Islet precursor cell (in vitro differentiated cells): ENCODE data around the gene IRX4.
A peak's percentile ranks its signal among the peaks of the same experiment; 100 is the strongest.
"Not testable (repeated sequence)": the region's sequence is repeated elsewhere in the genome, so short reads cannot be mapped to it uniquely, and the experiment has no call there.

Source experiments
- DNase-seq: peaks from one replicate; pipeline ENCODE4 v3.0.0-alpha.2; 2018

The IRX4 gene

DNA sequence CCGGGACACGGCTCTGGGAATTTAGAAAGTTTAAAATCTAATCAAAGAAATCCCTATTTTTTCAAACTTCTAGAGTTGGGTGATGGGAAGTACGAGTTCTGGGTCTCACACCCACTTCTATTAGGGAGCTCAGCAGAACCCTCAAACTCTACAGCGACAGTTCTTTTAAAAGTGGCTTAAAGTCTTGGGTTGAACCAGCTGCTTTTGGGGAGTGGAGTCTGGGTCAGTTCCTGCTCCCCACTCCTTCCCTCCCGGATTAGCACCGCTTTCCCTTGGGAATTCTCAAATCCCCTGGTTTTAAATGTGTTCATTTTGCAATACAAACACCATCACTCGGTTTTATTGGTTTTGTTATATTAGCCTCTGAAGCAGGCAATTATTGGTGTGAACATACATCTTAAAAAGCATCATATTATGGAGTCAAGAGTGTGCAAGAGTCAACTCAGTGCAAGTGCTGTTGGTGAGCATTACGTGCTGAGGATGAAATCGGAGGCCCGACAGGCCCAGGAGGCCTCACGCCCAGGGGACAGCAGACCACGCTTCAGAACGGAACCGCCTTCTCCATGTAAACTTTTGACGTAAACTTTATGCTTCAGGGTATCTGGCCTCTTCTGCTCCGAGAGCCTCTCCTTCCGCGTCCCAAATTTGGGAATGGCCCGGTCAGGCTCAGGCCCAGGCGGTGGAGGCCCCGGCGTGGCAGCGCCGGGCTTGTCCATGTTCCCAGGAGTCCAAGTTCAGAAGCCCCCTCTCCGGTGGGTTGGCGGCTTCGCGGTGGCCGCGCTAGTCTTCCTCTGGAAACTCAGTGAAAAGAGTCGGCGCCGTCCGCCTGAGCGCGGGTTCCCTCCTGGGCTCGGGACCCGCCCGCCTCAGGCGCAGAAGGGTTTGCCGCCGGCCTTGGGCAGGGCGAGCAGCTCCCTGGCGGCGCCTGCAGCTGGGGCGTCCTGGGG lies 5.3 kb downstream of the IRX4 start:
- no peak for DNase-seq

DNA sequence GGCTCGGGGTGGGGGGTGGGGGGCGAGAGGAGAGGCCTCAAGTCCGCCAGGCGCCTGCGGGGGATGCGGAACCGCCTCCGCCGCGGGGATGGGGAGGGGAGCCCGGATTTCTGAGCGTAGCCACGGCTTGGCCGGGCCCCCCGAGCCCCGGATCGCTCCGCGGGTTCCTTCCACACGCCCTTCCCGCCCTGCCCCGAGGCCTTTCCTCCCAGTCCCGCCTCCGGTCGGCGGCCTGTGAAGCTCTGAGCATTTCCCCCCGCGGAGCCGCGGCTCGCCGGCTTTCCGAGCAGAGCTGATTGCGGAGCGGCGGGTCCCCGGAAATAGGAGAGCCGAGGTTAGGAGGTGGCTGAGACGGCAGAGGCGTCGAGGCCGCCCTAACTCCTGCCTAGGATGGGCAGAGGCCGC lies 6.1 kb downstream of the IRX4 start:
- no peak for DNase-seq

DNA sequence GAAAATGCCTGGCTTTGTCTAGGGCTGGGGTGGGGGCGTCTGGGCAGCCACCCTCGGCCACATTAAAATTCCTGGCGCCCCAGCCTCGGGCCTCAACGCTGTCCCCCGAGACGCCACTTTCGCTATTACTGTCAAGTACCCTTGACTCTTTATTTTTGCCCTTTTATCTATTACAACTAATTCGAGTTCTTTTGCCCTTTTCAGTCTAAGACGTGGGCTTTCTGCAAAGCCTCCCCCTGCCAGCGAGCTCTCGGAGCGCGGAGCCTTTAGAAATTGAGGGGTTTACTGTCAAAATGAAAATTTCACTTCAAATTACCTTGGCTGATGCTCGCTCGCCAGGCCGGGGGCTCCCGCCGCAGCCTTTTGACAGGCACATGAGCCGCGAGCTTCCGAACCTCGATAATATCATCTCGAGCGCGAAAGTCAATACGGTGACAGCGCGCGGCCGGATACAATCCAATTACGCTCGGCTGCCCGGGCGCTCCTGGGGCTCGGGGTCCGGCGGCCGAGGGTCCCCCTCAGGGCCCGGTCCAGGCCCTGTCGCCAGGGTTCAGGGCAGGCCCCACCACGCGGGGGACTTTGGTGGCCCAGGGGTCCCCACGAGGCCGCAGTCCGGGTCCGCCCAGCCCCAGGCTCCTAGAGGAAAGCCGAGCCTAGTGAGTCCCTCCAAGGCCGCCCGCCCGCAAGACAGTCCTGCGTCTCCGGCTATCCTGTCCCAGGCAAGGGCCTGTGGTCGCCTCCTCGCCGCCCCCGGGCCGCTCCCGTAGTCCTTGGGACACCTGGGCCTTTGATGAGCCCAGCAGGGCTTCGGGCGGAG lies 6.7 kb downstream of the IRX4 start:
- DNase-seq: no peak

DNA sequence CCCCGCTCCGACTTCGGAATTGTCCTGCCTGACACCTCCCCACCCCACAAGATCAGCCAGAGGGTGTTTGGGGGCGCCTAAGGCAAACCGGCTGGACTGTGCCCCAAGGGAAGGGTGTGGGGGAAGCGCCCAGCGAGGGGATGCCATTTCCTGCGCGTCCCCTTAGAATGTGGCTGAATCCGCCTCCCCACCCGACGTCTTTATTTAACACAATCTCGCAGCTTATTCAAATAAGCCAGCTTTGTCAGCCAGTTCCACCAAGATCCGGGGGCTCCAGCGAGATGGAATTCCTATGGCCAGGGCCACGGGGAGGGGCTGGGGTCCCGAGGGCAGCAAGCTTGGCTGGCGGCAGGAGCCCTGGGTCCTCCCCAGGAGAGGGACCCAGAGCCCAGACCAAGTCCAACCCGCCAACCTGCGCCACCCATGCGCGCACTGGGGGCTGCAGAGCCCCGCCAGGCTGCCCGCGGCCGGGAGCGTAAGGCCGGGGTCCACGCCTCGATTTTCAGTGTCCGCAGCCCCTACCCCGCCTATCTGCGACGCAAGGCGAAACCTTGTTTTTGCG lies 7.4 kb downstream of the IRX4 start:
- DNase-seq: no peak

DNA sequence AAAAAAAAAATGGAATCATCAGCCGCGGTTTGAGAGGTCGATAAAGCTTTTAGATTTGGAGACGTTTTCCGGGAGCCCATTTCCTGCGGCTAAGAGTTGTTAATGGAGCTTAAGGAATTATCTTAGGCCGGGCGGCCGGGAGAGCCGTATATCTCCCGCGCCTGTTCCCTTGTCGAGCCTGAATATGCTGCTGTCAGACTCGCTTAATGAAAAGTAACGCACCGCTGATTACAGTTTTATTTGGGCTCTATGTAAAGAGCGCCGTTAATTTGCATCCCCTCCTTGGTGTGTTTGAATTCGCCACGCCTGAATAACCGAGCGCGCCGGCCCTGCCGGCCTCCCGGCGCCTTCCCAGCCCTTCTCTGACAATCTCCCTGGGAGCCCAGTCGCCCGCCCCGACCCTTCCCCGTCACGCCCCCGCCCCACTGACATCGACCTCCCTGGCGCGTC lies 7.9 kb downstream of the IRX4 start:
- DNase-seq: no peak

DNA sequence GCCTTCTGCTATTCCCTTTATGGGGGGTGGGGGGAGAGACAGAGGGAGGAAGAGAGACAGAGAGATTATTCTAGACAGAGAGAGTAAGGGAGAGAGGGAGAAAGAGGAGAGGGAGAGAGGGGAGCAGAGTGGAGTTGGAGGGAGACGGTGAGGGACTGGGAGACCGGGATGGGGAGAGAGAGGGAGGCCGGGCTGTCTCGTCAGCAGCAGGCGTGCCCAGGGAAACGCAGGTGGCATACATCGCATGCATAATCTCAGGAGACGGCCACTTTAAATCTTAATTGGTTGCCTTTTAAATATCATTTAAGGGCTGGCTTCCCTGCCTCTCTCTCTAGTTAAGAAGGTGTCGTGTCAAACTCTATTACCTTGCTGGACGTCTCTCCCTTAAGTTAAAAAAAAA lies 8.4 kb downstream of the IRX4 start:
- no peak for DNase-seq

DNA sequence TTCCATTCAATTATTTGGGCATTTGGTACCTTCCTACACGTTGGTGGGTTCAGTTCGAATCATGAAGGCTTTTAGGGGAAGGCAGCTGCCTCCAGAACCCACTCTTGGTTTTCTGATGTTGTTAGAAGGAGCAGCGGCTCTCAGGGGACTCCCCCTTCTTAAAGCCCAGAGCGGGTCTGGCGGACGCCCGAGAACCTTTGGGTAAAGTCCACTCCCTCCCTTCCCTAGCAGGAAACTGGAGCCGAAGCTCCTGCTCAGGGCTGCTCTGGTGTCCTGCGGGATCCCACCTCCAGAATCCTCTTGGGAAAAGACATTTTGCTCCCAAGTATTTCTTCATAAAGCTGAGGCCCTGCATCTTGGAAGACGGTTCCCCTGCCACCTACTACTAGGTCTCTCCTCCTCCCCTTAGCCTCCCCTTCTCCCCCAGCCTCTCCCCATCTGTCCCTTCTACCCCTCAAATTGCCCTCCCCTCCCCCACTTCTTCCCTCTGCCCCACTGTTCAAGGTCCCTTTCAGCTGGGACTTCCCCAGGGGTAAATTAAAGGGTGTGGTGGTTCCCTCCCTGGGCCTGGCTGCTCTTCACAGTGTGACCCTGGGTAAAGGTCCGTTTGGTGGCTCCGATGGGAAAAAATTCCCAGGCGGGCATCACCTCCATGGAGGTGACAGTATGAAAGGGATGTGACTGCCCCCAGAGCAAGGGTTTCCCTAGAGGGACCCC lies 9.3 kb downstream of the IRX4 start:
- DNase-seq: no peak

DNA sequence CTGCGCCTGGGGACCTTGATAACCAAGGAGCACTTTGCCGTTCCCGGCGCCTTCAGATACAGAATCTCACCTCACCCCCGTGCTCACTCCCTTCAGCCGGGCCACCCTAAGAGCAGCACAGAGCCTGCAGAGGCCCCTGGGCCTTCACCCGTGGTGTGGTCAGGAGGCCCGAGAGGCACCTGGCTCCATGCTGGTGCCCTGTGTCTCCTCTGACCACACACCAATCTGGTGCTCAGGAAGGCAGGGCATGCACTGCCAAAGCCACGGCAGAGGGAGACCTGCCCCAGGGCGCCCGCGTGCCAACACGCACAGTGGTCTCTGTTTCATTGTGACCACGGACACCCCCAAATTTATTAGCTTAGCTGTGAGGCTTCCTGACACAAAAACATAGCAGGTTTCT lies 11.3 kb downstream of the IRX4 start:
- no peak for DNase-seq

DNA sequence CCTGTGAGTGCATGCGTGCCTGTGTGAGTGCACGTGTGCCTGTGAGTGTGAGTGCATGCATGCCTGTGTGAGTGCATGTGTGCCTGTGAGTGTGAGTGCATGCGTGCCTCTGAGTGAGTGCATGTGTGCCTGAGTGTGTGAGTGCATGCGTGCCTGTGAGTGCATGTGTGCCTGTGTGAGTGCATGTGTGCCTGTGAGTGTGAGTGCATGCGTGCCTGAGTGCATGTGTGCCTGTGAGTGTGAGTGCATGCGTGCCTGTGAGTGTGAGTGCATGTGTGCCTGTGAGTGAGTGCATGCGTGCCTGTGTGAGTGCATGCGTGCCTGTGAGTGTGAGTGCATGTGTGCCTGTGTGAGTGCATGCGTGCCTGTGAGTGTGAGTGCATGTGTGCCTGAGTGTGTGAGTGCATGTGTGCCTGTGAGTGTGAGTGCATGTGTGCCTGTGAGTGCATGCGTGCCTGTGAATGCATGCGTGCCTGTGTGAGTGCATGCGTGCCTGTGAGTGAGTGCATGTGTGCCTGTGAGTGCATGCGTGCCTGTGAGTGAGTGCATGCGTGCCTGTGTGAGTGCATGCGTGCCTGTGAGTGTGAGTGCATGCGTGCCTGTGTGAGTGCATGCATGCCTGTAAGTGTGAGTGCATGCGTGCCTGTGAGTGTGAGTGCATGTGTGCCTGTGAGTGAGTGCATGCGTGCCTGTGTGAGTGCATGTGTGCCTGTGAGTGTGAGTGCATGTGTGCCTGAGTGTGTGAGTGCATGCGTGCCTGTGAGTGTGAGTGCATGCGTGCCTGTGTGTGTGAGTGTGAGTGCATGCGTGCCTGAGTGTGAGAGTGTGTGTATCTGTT lies 12.1 kb downstream of the IRX4 start:
- not testable (repeated sequence) for DNase-seq

DNA sequence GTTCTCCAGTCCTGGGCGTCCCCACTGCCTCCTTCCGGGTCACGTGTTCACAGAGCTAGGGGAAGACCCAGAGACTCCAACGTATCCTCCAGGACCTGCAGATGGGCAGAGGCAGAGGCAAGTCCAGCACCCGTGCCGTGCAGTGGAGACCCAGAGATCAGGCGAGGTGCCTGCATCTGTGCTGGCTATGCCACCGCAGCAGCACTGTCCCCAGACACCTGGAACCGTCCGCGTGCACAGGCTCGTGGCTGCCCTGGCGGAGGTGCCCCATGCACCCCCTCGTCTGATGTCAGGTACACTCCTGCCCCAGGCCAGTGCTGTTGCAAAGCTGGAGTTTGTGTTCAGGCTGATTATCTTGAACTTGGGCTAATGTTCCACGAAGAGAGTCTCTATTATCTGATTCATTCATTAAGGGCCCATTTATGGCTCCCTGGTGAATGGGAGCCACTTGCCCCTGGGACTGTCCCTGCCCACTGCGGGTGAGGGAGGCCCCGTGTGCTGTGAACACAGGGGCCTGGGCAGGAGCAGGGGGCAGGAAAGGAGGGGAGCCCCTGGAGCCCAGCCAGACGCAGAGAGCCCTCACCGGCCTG lies 13.7 kb downstream of the IRX4 start:
- no peak for DNase-seq

DNA sequence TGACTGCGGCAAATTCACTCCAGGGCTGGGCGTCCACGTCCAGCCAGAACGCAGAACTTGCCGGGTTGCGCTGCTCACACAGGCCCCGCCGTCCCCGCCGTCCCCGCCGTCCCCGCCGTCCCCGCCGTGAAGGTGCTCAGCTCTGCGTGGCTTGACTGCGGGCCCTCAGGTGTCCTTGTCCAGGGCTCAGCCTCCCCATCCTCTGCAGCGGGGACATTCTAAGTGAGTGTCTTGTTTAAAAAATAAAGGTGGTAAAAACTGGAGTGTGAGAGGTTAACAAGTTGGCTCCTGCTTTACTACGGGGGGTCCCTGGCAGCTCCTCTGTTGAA lies 14.9 kb downstream of the IRX4 start:
- DNase-seq: no peak

DNA sequence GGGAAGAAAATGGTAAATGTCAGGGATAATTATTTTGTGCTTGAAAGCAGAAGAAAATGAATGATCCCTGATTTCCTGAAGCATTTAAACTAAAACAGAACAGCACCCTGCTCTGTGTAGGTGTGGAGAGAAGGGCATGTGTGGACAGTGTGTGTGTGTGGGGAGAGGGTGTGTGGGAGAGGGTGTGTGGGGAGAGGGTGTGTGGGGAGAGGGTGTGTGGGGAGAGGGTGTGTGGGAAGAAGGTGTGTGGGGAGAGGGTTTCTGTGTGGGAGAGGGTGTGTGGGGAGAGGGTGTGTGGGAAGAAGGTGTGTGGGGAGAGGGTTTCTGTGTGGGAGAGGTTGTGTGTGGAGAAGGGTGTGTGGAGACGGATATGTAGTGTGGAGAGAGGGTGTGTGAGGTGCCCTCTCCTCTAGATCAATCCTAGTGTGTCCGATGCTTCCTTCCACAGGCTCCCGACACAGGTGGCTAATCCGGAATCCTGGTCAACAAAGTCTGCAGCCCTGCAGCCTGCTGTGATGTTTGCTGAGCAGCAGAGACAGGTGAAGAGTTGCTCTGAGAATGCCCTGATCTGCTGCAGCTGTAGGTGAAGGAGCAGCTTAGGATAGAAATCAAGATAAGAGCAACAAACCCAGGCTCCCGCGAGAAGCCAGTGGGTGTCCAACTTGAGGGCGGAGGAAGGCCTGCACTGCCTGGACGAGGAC lies 15.5 kb downstream of the IRX4 start:
- no peak for DNase-seq

DNA sequence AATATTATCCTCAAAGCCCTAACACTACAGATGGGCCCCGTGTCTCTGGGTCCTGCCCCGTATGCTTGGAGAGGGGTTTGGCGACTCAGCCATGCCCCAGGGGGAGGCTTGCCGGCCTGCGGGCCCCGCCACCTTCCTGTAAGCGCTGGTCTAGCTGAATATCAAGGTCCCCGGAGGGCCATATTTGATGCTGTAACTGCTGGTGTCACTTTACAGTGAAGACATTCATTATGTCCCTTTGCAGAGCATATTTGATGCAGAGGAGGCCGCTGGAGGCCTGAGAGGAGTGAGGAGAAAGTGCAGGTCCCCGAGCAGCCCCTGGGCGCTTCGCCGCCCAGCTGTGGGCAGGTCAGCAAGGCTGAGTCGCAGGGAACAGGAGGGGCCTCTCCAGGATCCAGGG lies 16.8 kb downstream of the IRX4 start:
- no peak for DNase-seq

DNA sequence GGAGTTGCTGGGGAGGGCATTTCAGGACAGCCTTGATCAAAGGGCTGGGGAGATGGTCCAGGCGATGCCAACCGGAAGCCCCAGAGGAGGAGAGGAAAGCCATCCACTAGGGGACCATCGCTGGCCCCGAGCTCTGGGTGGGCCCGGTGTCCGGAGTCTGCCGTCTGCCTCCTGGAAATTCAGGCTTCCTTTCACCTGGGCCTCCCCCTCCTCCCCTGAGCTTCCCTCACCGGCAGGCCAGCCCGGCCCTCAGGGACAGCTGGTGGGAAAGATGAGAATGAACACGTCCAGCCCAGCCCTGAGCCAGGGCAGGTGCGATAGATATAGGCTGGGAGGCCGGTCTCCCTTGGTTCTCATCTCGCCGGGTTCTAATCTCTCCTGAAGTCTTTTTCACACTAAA lies 17.2 kb downstream of the IRX4 start:
- DNase-seq: no peak

DNA sequence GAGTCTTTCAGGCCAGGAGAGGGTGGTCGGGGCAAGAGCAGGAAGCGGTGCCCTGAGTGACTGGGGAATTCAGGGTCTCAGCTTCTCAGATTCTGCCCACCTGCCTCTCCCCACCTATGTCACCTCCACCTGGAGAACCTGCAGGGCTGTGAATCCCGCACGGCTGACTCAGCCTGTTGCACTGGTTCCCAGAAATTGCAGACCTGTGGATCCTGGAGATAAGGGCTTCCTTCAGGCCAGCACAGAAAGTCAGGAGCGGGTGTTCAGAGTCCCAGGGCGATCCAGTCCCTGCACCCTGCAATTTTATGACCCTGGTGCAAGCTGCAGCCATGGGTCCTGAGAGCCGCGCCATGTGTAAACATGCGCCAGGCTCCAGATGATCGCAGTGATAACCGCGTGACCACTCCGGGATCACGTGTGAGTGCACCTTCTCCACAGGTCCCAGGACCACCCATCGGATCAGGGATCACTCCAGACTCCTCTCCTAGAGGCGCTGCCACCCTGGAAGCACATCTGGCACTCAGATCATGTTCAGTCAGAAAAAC lies 17.8 kb downstream of the IRX4 start:
- DNase-seq: peak; percentile 84

DNA sequence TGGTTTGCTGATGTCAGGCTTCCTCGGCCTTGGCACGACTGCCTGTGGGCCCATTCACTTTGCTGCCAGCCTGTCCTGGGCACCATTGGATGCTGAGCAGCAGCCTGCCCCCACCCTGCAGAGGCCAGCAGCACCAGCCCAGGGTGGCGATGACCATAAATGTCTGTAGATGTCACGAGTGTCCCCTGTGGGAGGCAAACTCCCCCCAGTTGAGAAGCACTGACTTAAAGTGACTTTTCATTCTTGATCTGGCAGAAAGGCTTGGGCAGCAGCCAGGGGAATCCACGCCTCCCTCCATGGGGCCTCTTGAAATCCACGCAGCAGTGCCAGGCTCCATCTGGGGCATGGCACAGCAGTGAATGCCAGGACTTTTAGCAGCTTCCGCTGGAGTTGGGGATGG lies 21.8 kb downstream of the IRX4 start:
- no peak for DNase-seq

DNA sequence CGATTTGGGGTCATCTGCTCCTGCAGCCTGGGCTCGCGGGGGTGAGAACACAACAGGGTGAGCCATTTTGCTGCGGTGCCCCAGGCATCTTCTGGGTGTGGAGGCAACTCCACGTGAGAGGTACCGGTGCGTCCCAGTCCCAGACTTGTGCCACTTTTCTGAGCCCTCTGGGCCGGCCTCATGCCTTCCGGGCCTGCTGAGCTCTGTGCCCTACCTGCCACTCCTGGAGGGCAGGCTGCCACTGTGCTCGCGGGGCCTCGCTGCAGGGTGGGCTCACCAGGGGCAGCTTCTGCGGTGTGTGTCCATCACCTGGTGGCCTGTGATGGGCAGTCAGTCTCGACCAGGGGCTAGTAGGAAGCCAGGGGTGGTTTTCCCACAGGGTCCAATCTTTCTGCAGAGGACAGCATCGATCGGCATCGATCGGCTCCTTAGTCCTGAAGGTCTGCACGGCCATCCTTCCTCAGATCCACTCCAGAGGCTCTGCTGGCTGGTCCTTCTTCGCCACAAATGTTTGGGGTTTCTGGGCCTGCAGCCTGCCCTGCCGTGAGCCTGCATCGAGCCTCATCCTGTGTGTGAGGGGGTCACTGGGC lies 22.6 kb downstream of the IRX4 start:
- DNase-seq: no peak

DNA sequence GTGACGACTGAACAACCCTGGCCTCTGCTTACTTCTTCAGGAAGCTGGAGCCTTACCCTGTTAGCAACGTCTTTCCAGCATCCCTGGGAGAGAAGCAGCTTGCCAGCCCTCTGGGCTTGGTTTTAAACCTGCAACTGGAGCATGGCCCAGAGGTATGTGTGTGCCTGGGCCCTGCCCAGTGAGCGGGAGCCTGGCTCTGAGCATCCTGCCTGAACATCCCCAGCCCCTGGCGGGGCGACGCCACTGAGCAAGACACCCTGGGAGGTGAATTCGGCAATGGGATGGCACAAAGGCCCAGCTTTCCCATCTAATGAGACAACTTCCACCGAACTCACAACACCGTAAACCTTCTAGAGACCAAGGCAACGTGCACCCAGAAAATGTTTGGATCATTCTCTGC lies 23.6 kb downstream of the IRX4 start:
- no peak for DNase-seq

DNA sequence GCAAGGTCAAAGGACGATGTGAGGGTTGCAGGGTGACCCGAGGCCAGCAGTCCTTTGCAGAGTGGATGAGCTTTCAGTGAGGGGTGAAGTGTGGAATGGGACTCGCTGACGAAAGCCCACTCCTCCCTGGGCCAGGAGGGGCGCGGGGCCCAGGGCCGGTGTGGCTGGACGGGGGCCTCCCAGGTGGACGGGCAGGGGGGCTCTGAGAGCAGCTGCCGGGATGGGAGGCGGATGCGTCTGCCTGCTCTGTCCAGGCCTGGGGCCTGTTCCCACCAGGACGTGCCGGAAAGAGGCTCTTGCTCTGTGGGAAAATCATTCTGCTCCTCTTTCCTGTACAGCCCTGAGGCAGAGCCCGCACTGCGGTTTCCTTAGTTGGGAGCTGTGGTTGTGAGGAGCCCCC lies 24.3 kb downstream of the IRX4 start:
- DNase-seq: no peak

DNA sequence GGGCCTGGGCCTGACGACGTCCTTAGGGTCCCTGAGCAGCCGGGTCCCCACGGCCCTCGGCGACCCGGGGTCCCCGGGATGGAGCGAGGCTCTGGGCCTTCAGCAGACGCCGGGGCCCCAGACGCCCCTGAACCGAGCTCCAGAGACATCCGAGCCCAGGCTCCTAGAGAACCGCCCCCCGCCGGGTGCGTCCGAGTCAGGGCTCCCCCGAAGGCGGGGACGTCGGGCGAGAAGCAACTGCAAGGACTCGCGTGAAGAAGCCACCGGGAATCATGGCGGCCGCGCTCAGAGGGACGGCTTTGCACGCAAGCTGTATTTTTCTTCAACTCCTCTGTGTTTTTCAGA lies 25.5 kb downstream of the IRX4 start:
- no peak for DNase-seq
